PFSK-1 (cell line): ENCODE measurements around the gene SLC39A11.

Source experiments
- FOXP2 ChIP-seq: optimal IDR thresholded peaks from 2 replicates; pipeline ENCODE3; 2011; ENCODE audit warnings: borderline replicate concordance, control low read depth, inconsistent platforms; ENCODE audit not compliant: insufficient read depth; ENCODE audit errors: extremely low read length, extremely low read depth
- POLR2AphosphoS5 ChIP-seq: IDR thresholded peaks from 2 replicates; pipeline ENCODE4 v1.6.1; 2012; ENCODE audit warnings: low read depth, mild to moderate bottlenecking, control low read depth, low read length, moderate library complexity
- SIN3A ChIP-seq: IDR thresholded peaks from 2 replicates; pipeline ENCODE4 v1.6.1; 2012; ENCODE audit warnings: mild to moderate bottlenecking, low read length, moderate library complexity, borderline replicate concordance; ENCODE audit not compliant: insufficient read depth
- TAF1 ChIP-seq: IDR thresholded peaks from 2 replicates; pipeline ENCODE4 v1.6.1; 2012; ENCODE audit warnings: low read length, control low read depth, borderline replicate concordance; ENCODE audit not compliant: insufficient read depth
- TF ChIP-seq, protein P1 (sequence below), 2 experiments: IDR thresholded peaks; 2 replicates each; pipeline versions ENCODE4 v1.6.1 to v1.8.0; 2011 to 2012; ENCODE audit warnings: low read depth in 2 of 2, low read length in 2 of 2, control low read depth in 1 of 2, inconsistent platforms in 1 of 2, mild to moderate bottlenecking in 1 of 2, moderate library complexity in 1 of 2; ENCODE audit not compliant: insufficient read depth in 1 of 2

The SLC39A11 gene

DNA sequence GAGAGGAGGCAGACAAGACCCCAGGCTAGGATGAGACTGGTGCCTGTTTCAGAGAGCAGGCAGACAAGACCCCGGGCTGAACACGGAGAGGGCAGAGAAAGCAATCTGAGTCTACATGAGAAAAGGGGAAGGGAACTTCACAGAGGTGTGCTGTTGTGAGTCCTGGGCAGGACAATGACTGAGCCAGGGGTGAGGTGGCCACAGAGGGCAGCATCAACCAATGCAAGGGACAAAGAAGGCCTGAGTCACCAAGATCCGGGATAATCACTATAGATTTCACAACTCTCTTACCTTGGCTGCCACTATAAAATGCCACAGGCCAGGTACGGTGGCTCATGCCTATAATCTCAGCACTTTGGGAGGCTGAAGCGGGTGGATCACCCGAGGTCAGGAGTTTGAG, 89.0 kb downstream of the SLC39A11 start:
- TF ChIP-seq SIN3A (no peak), TAF1 (no peak), POLR2AphosphoS5 (no peak), FOXP2 (no peak)
- TF ChIP-seq, protein P1, sequence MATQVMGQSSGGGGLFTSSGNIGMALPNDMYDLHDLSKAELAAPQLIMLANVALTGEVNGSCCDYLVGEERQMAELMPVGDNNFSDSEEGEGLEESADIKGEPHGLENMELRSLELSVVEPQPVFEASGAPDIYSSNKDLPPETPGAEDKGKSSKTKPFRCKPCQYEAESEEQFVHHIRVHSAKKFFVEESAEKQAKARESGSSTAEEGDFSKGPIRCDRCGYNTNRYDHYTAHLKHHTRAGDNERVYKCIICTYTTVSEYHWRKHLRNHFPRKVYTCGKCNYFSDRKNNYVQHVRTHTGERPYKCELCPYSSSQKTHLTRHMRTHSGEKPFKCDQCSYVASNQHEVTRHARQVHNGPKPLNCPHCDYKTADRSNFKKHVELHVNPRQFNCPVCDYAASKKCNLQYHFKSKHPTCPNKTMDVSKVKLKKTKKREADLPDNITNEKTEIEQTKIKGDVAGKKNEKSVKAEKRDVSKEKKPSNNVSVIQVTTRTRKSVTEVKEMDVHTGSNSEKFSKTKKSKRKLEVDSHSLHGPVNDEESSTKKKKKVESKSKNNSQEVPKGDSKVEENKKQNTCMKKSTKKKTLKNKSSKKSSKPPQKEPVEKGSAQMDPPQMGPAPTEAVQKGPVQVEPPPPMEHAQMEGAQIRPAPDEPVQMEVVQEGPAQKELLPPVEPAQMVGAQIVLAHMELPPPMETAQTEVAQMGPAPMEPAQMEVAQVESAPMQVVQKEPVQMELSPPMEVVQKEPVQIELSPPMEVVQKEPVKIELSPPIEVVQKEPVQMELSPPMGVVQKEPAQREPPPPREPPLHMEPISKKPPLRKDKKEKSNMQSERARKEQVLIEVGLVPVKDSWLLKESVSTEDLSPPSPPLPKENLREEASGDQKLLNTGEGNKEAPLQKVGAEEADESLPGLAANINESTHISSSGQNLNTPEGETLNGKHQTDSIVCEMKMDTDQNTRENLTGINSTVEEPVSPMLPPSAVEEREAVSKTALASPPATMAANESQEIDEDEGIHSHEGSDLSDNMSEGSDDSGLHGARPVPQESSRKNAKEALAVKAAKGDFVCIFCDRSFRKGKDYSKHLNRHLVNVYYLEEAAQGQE (IDR thresholded peaks at IDR 0.05; ENCODE audit: insufficient read depth in 1 of 2, low read depth in 2 of 2, low read length in 2 of 2) = no peak

DNA sequence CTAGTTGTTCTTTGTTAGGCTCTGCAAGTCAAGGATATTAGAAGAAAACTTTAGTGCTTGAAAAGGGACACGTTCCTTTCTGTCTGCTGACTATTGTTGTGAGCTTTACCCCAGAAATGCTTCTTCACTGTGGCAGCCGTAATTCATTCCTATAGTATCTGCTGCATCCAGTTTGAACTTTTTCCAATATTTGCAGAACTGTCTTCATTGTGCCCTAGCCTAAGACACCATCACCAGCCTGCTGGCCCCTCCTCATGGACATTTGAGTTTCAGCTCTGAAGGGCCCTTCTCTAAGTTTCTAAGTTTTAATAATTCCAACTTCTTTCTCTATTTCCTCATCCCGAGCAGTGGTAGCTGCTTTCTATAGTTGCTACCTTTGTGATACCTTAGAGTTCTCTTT, 91.7 kb downstream of the SLC39A11 start:
- TF ChIP-seq, protein P1 (IDR thresholded peaks at IDR 0.05; ENCODE audit: insufficient read depth in 1 of 2, low read depth in 2 of 2, low read length in 2 of 2) = no peak
- no peak for TF ChIP-seq TAF1
- TF ChIP-seq POLR2AphosphoS5 = no peak
- no peak for TF ChIP-seq SIN3A
- no peak for TF ChIP-seq FOXP2

DNA sequence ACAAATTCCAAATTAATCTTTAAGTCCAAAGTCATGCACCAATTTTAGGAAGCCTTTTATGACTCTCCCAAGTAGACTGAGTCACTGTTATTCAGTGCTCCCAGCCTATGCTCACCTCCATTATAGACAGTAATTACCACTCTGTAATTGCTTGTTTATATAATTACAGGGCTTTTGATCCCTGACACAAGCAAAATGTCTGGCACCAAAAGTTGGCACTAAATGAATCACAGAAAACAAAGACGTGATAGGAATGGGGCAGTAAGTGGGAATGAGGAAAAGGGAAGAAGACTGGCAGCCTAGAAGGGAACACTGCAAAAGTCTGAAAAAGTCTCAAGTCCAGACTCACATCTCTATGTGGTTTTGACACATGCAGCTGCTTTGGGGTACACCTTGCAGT, 94.1 kb downstream of the SLC39A11 start:
- TF ChIP-seq SIN3A = no peak
- TF ChIP-seq POLR2AphosphoS5 = no peak
- no peak for TF ChIP-seq TAF1
- TF ChIP-seq, protein P1 (IDR thresholded peaks at IDR 0.05; ENCODE audit: insufficient read depth in 1 of 2, low read depth in 2 of 2, low read length in 2 of 2) = no peak
- no peak for TF ChIP-seq FOXP2

DNA sequence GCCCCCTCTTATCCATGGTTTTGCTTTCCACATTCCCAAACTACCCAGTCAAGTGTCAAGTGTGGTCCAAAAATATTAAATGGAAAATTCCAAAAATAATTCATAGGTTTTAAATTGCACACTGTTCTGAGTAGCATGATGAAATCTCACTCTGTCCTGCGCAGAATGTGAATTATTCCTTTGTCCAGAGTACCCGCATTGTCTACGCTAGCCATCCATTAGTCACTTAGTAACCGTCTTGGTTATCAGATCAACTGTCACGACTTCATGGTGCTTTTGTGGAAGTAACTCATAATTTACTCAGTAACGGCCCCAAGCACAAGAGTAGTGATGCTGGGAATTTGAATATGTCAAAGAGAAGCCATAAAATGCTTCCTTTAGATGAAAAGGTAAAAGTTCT, 94.9 kb downstream of the SLC39A11 start:
- TF ChIP-seq SIN3A = no peak
- TF ChIP-seq FOXP2 = no peak
- TF ChIP-seq TAF1 = no peak
- TF ChIP-seq, protein P1 (IDR thresholded peaks at IDR 0.05; ENCODE audit: insufficient read depth in 1 of 2, low read depth in 2 of 2, low read length in 2 of 2) = no peak
- no peak for TF ChIP-seq POLR2AphosphoS5

DNA sequence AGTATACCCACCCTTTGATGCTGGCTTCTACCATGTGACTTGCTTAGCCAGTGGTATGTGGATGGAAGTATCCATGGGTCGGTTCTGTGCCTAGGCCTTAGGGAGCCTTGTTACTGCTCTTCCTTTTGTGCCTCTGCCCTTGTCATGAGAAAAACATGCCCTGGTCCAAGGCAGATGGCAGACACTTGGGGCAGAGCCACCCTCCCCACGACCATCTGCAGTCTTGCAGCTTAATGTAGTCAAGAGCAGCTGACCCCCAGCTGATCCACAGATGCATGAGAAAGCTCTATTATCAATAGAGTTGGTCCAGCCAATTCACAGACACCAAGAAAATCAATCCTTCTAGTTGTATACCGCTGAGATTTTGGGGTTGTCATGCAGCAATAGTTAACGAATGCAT, 95.7 kb downstream of the SLC39A11 start:
- TF ChIP-seq FOXP2 = no peak
- no peak for TF ChIP-seq SIN3A
- TF ChIP-seq POLR2AphosphoS5 = no peak
- TF ChIP-seq TAF1 = no peak
- TF ChIP-seq, protein P1 (IDR thresholded peaks at IDR 0.05; ENCODE audit: insufficient read depth in 1 of 2, low read depth in 2 of 2, low read length in 2 of 2) = no peak
